SH-SY5Y (cell line): Measurements from ENCODE around the gene SECTM1.

ENCODE experiments used
- GATA2 ChIP-seq: IDR thresholded peaks from 2 replicates; pipeline ENCODE4 v1.6.1; 2011; ENCODE audit warnings: mild to moderate bottlenecking, low read depth, low read length
- GATA3 ChIP-seq: IDR thresholded peaks from 2 replicates; pipeline ENCODE4 v1.6.1; 2011; ENCODE audit warnings: low read depth, mild to moderate bottlenecking, low read length, moderate library complexity

The SECTM1 gene

GRCh38 chr17:82371333-82372248 lies 38.0 kb upstream of the SECTM1 start, which contains the start of gene UTS2R:
Gene UTS2R (plus strand): TSS chr17:82371765. CDS start chr17:82374325, 2,560 bp downstream.
- TF ChIP-seq GATA3 (no peak), GATA2 (no peak)

- TF ChIP-seq GATA3 (no peak), GATA2 (no peak)
Measured at GRCh38 chr17:82370471-82371332, 37.1 kb upstream of the SECTM1 start.

GRCh38 chr17:82369211-82369610 lies 35.6 kb upstream of the SECTM1 start:
- TF ChIP-seq GATA2 = no peak
- no peak for TF ChIP-seq GATA3

GRCh38 chr17:82367724-82368524 lies 34.4 kb upstream of the SECTM1 start:
- no peak for TF ChIP-seq GATA3
- TF ChIP-seq GATA2 = no peak

- TF ChIP-seq GATA2 = no peak
- no peak for TF ChIP-seq GATA3
Measured at GRCh38 chr17:82366749-82367148, 33.2 kb upstream of the SECTM1 start.

- TF ChIP-seq GATA2 (no peak), GATA3 (no peak)
Measured at GRCh38 chr17:82365606-82366295, 32.2 kb upstream of the SECTM1 start.

GRCh38 chr17:82361885-82362633 lies 28.5 kb upstream of the SECTM1 start:
- TF ChIP-seq GATA3 = no peak
- TF ChIP-seq GATA2 = no peak

- no peak for TF ChIP-seq GATA3
- no peak for TF ChIP-seq GATA2
Measured at GRCh38 chr17:82358465-82359350, 25.1 kb upstream of the SECTM1 start, which contains the start of gene TEX19. Gene TEX19 (plus strand): TSS chr17:82359247. CDS start chr17:82362151, 2,904 bp downstream.

GRCh38 chr17:82357394-82357793 lies 23.8 kb upstream of the SECTM1 start:
- TF ChIP-seq GATA3 (no peak), GATA2 (no peak)

GRCh38 chr17:82356845-82357355 lies 23.3 kb upstream of the SECTM1 start:
- TF ChIP-seq GATA2 (no peak), GATA3 (no peak)

- TF ChIP-seq GATA3 = no peak
- TF ChIP-seq GATA2 = no peak
Measured at GRCh38 chr17:82355770-82356427, 22.3 kb upstream of the SECTM1 start.
